Measurements from ENCODE around the gene COG8. TPM values are rescaled to one million over a fixed set of nuclear protein-coding genes. Genes with fewer than 3 reads are reported as not detected.

The COG8 gene
- total RNA-seq, 1 experiment from 2014 or later = 41.9 TPM

DNA sequence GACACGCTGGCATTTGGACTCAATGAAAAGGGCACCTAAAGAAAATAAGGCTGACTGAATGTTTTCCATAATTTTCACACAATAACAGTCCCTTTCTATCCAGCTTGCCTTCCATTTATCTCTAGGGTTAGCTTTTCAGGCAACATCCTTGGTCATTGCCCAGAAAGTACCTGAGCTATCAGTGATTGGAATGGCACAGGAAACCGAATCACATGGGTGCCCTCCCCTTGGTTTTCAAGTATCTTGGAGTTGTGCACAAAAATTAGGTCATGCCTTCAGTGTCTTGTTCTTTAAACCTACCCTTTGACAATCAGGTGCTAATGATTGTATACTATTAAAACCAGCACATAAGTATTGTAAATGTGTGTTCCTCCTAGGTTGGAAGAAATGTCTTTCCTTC lies 31.5 kb downstream of the COG8 start:
- ChIA-PET CTCF (no interaction called here), POLR2A (ENCODE audit: unreplicated experiment) (no interaction called here)
- Histone ChIP-seq H3K36me3 (ENCODE audit: low read depth) (no peaks in the 10 kb centered on the region), H3K4me1 (replicated peaks; ENCODE audit: insufficient read depth) (peaks cover 8% of the 10 kb centered on the region), H3K79me2 (ENCODE audit: low read depth) (peaks cover 16% of the 10 kb centered on the region), H2AFZ (no peak overlapping the region), H3K4me2 (no peak overlapping the region), H3F3A (ENCODE audit: insufficient read depth, low read depth) (peaks cover 19% of the 10 kb centered on the region; the same call in 1 of the 2 replicates), H3K9me3 (ENCODE audit: insufficient read depth, low read depth) (no peaks in the 10 kb centered on the region), H3K27me3 (ENCODE audit: insufficient read depth, low read depth) (no peaks in the 10 kb centered on the region), H4K20me1 (ENCODE audit: insufficient read depth) (peaks cover 9% of the 10 kb centered on the region; the same call in 1 of the 2 replicates), H3K9me2 (ENCODE audit: insufficient read depth) (no peaks in the 10 kb centered on the region), H3K27ac (no peak overlapping the region), H3K4me3 (no peak overlapping the region)
- DNase-seq = no peak
- no TSS peak for BruUV-seq (replicated peaks)
- TF ChIP-seq EZH2 (IDR thresholded peaks at IDR 0.05; ENCODE audit: low read depth) = no peak
- TF ChIP-seq, protein P1, sequence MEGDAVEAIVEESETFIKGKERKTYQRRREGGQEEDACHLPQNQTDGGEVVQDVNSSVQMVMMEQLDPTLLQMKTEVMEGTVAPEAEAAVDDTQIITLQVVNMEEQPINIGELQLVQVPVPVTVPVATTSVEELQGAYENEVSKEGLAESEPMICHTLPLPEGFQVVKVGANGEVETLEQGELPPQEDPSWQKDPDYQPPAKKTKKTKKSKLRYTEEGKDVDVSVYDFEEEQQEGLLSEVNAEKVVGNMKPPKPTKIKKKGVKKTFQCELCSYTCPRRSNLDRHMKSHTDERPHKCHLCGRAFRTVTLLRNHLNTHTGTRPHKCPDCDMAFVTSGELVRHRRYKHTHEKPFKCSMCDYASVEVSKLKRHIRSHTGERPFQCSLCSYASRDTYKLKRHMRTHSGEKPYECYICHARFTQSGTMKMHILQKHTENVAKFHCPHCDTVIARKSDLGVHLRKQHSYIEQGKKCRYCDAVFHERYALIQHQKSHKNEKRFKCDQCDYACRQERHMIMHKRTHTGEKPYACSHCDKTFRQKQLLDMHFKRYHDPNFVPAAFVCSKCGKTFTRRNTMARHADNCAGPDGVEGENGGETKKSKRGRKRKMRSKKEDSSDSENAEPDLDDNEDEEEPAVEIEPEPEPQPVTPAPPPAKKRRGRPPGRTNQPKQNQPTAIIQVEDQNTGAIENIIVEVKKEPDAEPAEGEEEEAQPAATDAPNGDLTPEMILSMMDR (conservative IDR thresholded peaks at IDR 0.05) = no peak
- intact Hi-C loops (cut with micrococcal nuclease; ENCODE audit: unreplicated experiment) = no loop called here

DNA sequence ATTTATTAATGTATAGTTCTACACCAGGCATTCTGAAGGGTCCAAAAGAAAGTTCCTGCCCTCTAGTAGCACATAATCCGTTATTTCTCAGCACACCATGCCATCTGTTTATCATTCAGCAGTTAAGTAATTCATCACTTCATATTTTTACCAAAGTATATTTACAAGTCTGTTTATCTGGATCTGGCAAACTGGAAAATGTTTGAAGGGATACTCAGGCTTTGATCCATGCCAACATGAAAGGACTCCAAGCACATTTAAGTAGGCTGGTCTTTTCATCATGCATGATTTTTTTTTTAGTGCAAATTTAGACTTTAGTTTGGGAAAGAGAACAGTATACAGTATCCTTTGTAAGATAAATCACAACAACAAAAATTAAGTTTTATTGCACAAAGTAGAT lies 32.3 kb downstream of the COG8 start:
- no peaks in the 10 kb centered on the region for H3K36me3 ChIP-seq (ENCODE audit: low read depth)
- H3K4me2 ChIP-seq = no peak overlapping the region
- intact Hi-C loops (cut with micrococcal nuclease; ENCODE audit: unreplicated experiment) = no loop called here
- H3F3A ChIP-seq (ENCODE audit: insufficient read depth, low read depth) = peaks cover 17% of the 10 kb centered on the region; the same call in 1 of the 2 replicates
- peak in 1 of 2 experiments; percentile 12 for DNase-seq
- H4K20me1 ChIP-seq (ENCODE audit: insufficient read depth) = peaks cover 3% of the 10 kb centered on the region; the same call in 1 of the 2 replicates
- no peak overlapping the region for H3K27ac ChIP-seq
- BruUV-seq (replicated peaks) = no TSS peak
- no peaks in the 10 kb centered on the region for H3K27me3 ChIP-seq (ENCODE audit: insufficient read depth, low read depth)
- H2AFZ ChIP-seq = no peak overlapping the region
- no peaks in the 10 kb centered on the region for H3K9me3 ChIP-seq (ENCODE audit: insufficient read depth, low read depth)
- H3K79me2 ChIP-seq (ENCODE audit: low read depth) = peaks cover 8% of the 10 kb centered on the region
- ChIA-PET POLR2A (ENCODE audit: unreplicated experiment) (no interaction called here), CTCF (no interaction called here)
- TF ChIP-seq, protein P1 (conservative IDR thresholded peaks at IDR 0.05) = no peak
- no peak for TF ChIP-seq EZH2 (IDR thresholded peaks at IDR 0.05; ENCODE audit: low read depth)
- no peak overlapping the region for H3K4me3 ChIP-seq
- H3K9me2 ChIP-seq (ENCODE audit: insufficient read depth) = no peaks in the 10 kb centered on the region
- peaks cover 1% of the 10 kb centered on the region for H3K4me1 ChIP-seq (replicated peaks; ENCODE audit: insufficient read depth)

GRCh38 chr16:69306031-69306430 lies 33.3 kb downstream of the COG8 start:
- Histone ChIP-seq H2AFZ (no peak overlapping the region), H3K4me3 (no peak overlapping the region), H3F3A (ENCODE audit: insufficient read depth, low read depth) (peaks cover 12% of the 10 kb centered on the region; the same call in 1 of the 2 replicates), H3K9me3 (ENCODE audit: insufficient read depth, low read depth) (no peaks in the 10 kb centered on the region), H3K27ac (no peak overlapping the region), H4K20me1 (ENCODE audit: insufficient read depth) (no peaks in the 10 kb centered on the region), H3K36me3 (ENCODE audit: low read depth) (no peaks in the 10 kb centered on the region), H3K79me2 (ENCODE audit: low read depth) (no peaks in the 10 kb centered on the region), H3K4me1 (replicated peaks; ENCODE audit: insufficient read depth) (no peaks in the 10 kb centered on the region; the same call in 1 of the 2 replicates), H3K9me2 (ENCODE audit: insufficient read depth) (no peaks in the 10 kb centered on the region), H3K27me3 (ENCODE audit: insufficient read depth, low read depth) (no peaks in the 10 kb centered on the region), H3K4me2 (no peak overlapping the region)
- TF ChIP-seq EZH2 (IDR thresholded peaks at IDR 0.05; ENCODE audit: low read depth) = no peak
- TF ChIP-seq, protein P1 (conservative IDR thresholded peaks at IDR 0.05) = no peak
- intact Hi-C loops (cut with micrococcal nuclease; ENCODE audit: unreplicated experiment) = no loop called here
- BruUV-seq (replicated peaks) = no TSS peak
- CTCF ChIA-PET = interaction anchor here (0.6 kb wide), 1 partner anchor 24 kb away, joined by 4 read pairs; the partner anchor contains the start of gene PDF
- peak in 1 of 2 experiments; percentile 1 for DNase-seq
- POLR2A ChIA-PET (ENCODE audit: unreplicated experiment) = no interaction called here
